DND-41 (cell line): Measurements from ENCODE around the gene TSPAN14.

Experiments used
- ATAC-seq: fragments of 200-7000 bp; cut with Tn5 transposase; 3 replicates; pipeline ENCODE4 v1.9.1; 2021; ENCODE audit warnings: low read depth; ENCODE audit not compliant: insufficient read depth
- DNase-seq: peaks from one replicate; pipeline ENCODE4 v3.0.0-alpha.2; 2020
- H2AFZ ChIP-seq: 2 replicates; pipeline ENCODE4 v1.6.0; 2012; ENCODE audit warnings: low read depth, low read length
- H3K27ac ChIP-seq: 2 replicates; pipeline ENCODE4 v1.5.1; 2012; ENCODE audit warnings: low read length, inconsistent platforms
- H3K27me3 ChIP-seq: fragments of 200-600 bp; sonication (generic); 2 replicates; pipeline ENCODE4 v1.6.0; 2012; ENCODE audit warnings: low read length, mild to moderate bottlenecking, inconsistent platforms; ENCODE audit not compliant: insufficient read depth, poor library complexity
- H3K36me3 ChIP-seq: 2 replicates; pipeline ENCODE4 v1.5.1; 2012; ENCODE audit warnings: low read length, inconsistent platforms; ENCODE audit not compliant: insufficient read depth
- H3K4me1 ChIP-seq: 2 replicates; pipeline ENCODE4 v1.5.1; 2012; ENCODE audit warnings: mild to moderate bottlenecking, low read length; ENCODE audit not compliant: insufficient read depth
- H3K4me2 ChIP-seq: 2 replicates; pipeline ENCODE4 v1.6.0; 2012; ENCODE audit warnings: mild to moderate bottlenecking, moderate library complexity, low read length, inconsistent platforms; ENCODE audit not compliant: insufficient read depth
- H3K4me3 ChIP-seq, 2 experiments: fragments of 200-600 bp in 1 of 2; shearing (Covaris generic) in 1 of 2; 2 replicates each; pipeline ENCODE4 v1.5.1; 2012 to 2016; ENCODE audit warnings: inconsistent platforms in 2 of 2, low read length in 2 of 2, mild to moderate bottlenecking in 2 of 2, low read depth in 1 of 2, moderate library complexity in 1 of 2
- H3K79me2 ChIP-seq: 2 replicates; pipeline ENCODE4 v1.6.0; 2012; ENCODE audit warnings: low read length, inconsistent platforms; ENCODE audit not compliant: insufficient read depth
- H3K9ac ChIP-seq: 2 replicates; pipeline ENCODE4 v1.6.0; 2012; ENCODE audit warnings: low read depth, mild to moderate bottlenecking, inconsistent platforms, low read length, moderate library complexity
- H3K9me3 ChIP-seq: 2 replicates; pipeline ENCODE4 v1.5.1; 2012; ENCODE audit warnings: low read length, moderate library complexity, mild to moderate bottlenecking, inconsistent platforms; ENCODE audit not compliant: insufficient read depth, severe bottlenecking
- H4K20me1 ChIP-seq: 2 replicates; pipeline ENCODE4 v1.6.0; 2012; ENCODE audit warnings: low read length; ENCODE audit not compliant: insufficient read depth
- EZH2 ChIP-seq: IDR thresholded peaks from 3 replicates; pipeline ENCODE4 v1.6.1; 2012; ENCODE audit warnings: borderline replicate concordance, low read depth, mild to moderate bottlenecking, moderate library complexity, low read length, inconsistent platforms; ENCODE audit not compliant: severe bottlenecking
- TF ChIP-seq, protein P1 (sequence below): IDR thresholded peaks from 2 replicates; pipeline ENCODE4 v1.5.1; 2012; ENCODE audit warnings: borderline replicate concordance, low read length, moderate library complexity, mild to moderate bottlenecking; ENCODE audit not compliant: poor library complexity, severe bottlenecking; ENCODE audit errors: extremely low read depth

The TSPAN14 gene

GRCh38 chr10:80552151-80552646 lies 98.1 kb downstream of the TSPAN14 start:
- TF ChIP-seq, protein P1, sequence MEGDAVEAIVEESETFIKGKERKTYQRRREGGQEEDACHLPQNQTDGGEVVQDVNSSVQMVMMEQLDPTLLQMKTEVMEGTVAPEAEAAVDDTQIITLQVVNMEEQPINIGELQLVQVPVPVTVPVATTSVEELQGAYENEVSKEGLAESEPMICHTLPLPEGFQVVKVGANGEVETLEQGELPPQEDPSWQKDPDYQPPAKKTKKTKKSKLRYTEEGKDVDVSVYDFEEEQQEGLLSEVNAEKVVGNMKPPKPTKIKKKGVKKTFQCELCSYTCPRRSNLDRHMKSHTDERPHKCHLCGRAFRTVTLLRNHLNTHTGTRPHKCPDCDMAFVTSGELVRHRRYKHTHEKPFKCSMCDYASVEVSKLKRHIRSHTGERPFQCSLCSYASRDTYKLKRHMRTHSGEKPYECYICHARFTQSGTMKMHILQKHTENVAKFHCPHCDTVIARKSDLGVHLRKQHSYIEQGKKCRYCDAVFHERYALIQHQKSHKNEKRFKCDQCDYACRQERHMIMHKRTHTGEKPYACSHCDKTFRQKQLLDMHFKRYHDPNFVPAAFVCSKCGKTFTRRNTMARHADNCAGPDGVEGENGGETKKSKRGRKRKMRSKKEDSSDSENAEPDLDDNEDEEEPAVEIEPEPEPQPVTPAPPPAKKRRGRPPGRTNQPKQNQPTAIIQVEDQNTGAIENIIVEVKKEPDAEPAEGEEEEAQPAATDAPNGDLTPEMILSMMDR: no peak
- TF ChIP-seq EZH2: no peak
- Histone ChIP-seq H3K27ac (no peak overlapping the region), H3K36me3 (no peaks in the 10 kb centered on the region), H4K20me1 (no peaks in the 10 kb centered on the region), H3K4me2 (no peak overlapping the region), H3K4me3 (no peak overlapping the region), H2AFZ (no peak overlapping the region), H3K9me3 (no peaks in the 10 kb centered on the region), H3K79me2 (no peaks in the 10 kb centered on the region), H3K4me1 (no peaks in the 10 kb centered on the region), H3K9ac (no peak overlapping the region), H3K27me3 (no peaks in the 10 kb centered on the region)
- DNase-seq (no peak), ATAC-seq (no peak)

- no peaks in the 10 kb centered on the region for H3K79me2 ChIP-seq
- no peak overlapping the region for H2AFZ ChIP-seq
- H3K4me1 ChIP-seq: no peaks in the 10 kb centered on the region
- H3K4me3 ChIP-seq: no peak overlapping the region
- no peaks in the 10 kb centered on the region for H4K20me1 ChIP-seq
- no peaks in the 10 kb centered on the region for H3K36me3 ChIP-seq
- DNase-seq: no peak
- TF ChIP-seq EZH2: no peak
- TF ChIP-seq, protein P1: no peak
- no peaks in the 10 kb centered on the region for H3K9me3 ChIP-seq
- no peak overlapping the region for H3K27ac ChIP-seq
- ATAC-seq: no peak
- H3K27me3 ChIP-seq: no peaks in the 10 kb centered on the region
- H3K4me2 ChIP-seq: no peak overlapping the region
- no peak overlapping the region for H3K9ac ChIP-seq
Observed at GRCh38 chr10:80553436-80553835, 99.3 kb downstream of the TSPAN14 start.

DNA sequence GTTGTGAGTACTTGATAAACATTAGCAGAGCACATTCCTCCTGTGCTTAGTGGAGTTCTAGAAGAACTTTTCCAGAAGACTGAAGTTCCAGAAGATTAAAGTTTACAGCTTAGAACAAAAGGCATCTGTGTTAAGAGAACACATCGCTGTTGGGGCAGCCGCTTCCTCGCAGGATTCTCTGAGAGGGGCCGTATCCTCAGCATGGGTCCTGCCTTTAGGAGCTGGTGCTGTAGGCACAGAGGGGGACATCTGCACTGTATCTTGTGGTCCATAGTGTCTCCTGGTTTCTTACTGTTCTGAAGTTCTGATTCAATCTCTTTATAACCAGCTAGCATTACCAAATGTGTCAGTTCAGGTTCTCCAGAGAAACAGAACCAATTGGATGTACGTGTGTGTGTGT lies 99.9 kb downstream of the TSPAN14 start:
- H2AFZ ChIP-seq: no peak overlapping the region
- TF ChIP-seq, protein P1: no peak
- TF ChIP-seq EZH2: no peak
- no peaks in the 10 kb centered on the region for H3K9me3 ChIP-seq
- no peak overlapping the region for H3K27ac ChIP-seq
- no peak overlapping the region for H3K9ac ChIP-seq
- no peaks in the 10 kb centered on the region for H3K4me1 ChIP-seq
- H3K79me2 ChIP-seq: no peaks in the 10 kb centered on the region
- no peaks in the 10 kb centered on the region for H3K36me3 ChIP-seq
- no peaks in the 10 kb centered on the region for H4K20me1 ChIP-seq
- no peak overlapping the region for H3K4me3 ChIP-seq
- DNase-seq (no peak), ATAC-seq (no peak)
- H3K4me2 ChIP-seq: no peak overlapping the region
- no peaks in the 10 kb centered on the region for H3K27me3 ChIP-seq

DNA sequence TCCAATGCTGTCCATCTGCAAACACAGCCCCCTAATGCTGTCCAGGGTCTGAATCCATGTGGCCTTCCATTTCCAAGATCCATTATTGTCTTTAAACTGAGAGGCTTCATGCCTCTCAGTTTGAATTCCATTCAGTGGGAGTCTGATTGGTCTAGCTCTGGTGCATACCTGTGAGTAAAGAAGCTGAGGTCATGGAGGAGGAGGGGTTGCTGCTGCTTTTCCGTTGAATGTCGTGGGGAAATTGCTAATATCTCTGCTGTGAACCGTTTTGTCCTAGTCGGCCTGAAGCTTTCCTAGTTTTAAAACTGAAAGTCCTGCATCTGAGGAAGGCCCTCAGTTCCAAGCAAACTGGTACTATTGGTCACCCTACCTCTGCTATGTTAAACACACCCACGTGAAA lies 101.3 kb downstream of the TSPAN14 start:
- no peak overlapping the region for H3K9ac ChIP-seq
- H4K20me1 ChIP-seq: no peaks in the 10 kb centered on the region
- no peak for ATAC-seq

More for the DNA sequence above, 101.3 kb downstream of the TSPAN14 start:
- H3K27me3 ChIP-seq: no peaks in the 10 kb centered on the region
- no peaks in the 10 kb centered on the region for H3K79me2 ChIP-seq
- no peak overlapping the region for H2AFZ ChIP-seq
- no peak overlapping the region for H3K4me2 ChIP-seq
- no peak for TF ChIP-seq EZH2
- TF ChIP-seq, protein P1: no peak
- no peaks in the 10 kb centered on the region for H3K36me3 ChIP-seq
- no peak for DNase-seq
- no peak overlapping the region for H3K4me3 ChIP-seq
- no peaks in the 10 kb centered on the region for H3K4me1 ChIP-seq
- no peak overlapping the region for H3K27ac ChIP-seq
- no peaks in the 10 kb centered on the region for H3K9me3 ChIP-seq
